Neuronal stem cell (in vitro differentiated cells): Measurements from ENCODE around the gene SLC24A2.

Experiments
- DNase-seq: peaks from one replicate; pipeline ENCODE4 v3.0.0-alpha.2; 2013; ENCODE audit warnings: low spot score
- H2AFZ ChIP-seq: one replicate; pipeline ENCODE4 v1.6.1; 2013; ENCODE audit warnings: mild to moderate bottlenecking, low read length, inconsistent platforms
- H2AK5ac ChIP-seq: 2 replicates; pipeline ENCODE4 v1.6.1; 2013; ENCODE audit warnings: low read depth, mild to moderate bottlenecking, inconsistent platforms, low read length, moderate library complexity, mixed read lengths
- H2BK120ac ChIP-seq: 2 replicates; pipeline ENCODE4 v1.6.1; 2013; ENCODE audit warnings: low read depth, mild to moderate bottlenecking, inconsistent platforms, low read length, moderate library complexity, mixed read lengths
- H2BK12ac ChIP-seq: one replicate; pipeline ENCODE4 v1.6.1; 2013; ENCODE audit warnings: low read length, inconsistent platforms
- H2BK15ac ChIP-seq: 2 replicates; pipeline ENCODE4 v1.6.1; 2013; ENCODE audit warnings: mild to moderate bottlenecking, low read length, inconsistent platforms, mixed read lengths
- H2BK5ac ChIP-seq: one replicate; pipeline ENCODE4 v1.6.1; 2013; ENCODE audit warnings: inconsistent platforms, mild to moderate bottlenecking, low read length, moderate library complexity
- H3K14ac ChIP-seq: one replicate; pipeline ENCODE4 v1.6.1; 2013; ENCODE audit warnings: low read length, inconsistent platforms
- H3K18ac ChIP-seq: 2 replicates; pipeline ENCODE4 v1.6.1; 2013; ENCODE audit warnings: low read length, inconsistent platforms
- H3K23ac ChIP-seq: 2 replicates; pipeline ENCODE4 v1.6.1; 2013; ENCODE audit warnings: low read depth, mild to moderate bottlenecking, mixed read lengths, low read length, inconsistent platforms; ENCODE audit not compliant: poor library complexity
- H3K27ac ChIP-seq: replicated peaks from 3 replicates; pipeline ENCODE4 v1.5.1; 2013; ENCODE audit warnings: low read length, inconsistent platforms
- H3K27me3 ChIP-seq, 3 experiments: 2 replicates each; pipeline ENCODE4 v1.6.1; 2013; ENCODE audit warnings: low read length in 3 of 3, mild to moderate bottlenecking in 2 of 3, inconsistent platforms in 1 of 3, low read depth in 1 of 3, mixed read lengths in 1 of 3, moderate library complexity in 1 of 3; ENCODE audit not compliant: control insufficient read depth in 3 of 3, insufficient read depth in 3 of 3
- H3K36me3 ChIP-seq, 2 donors: replicated peaks in 1 of 2; 2 replicates each; pipeline ENCODE4 v1.6.1; 2013; ENCODE audit warnings: low read length in 2 of 2; ENCODE audit not compliant: control insufficient read depth in 2 of 2, insufficient read depth in 2 of 2
- H3K4ac ChIP-seq: 2 replicates; pipeline ENCODE4 v1.6.1; 2013; ENCODE audit warnings: inconsistent platforms, mild to moderate bottlenecking, low read length, moderate library complexity
- H3K4me1 ChIP-seq, 2 donors: 1 replicate in 1 of 2; 2 replicates in 1 of 2; pipeline ENCODE4 v1.6.1; 2013; ENCODE audit warnings: low read length in 2 of 2, low read depth in 1 of 2; ENCODE audit not compliant: control insufficient read depth in 2 of 2, insufficient read depth in 1 of 2
- H3K4me2 ChIP-seq: one replicate; pipeline ENCODE4 v1.6.1; 2013; ENCODE audit warnings: mild to moderate bottlenecking, low read length, inconsistent platforms; ENCODE audit not compliant: insufficient read depth, poor library complexity, severe bottlenecking
- H3K4me3 ChIP-seq, 2 donors: 2 replicates each; pipeline ENCODE4 v1.5.1; 2013; ENCODE audit warnings: low read length in 2 of 2, mild to moderate bottlenecking in 2 of 2, inconsistent platforms in 1 of 2, moderate library complexity in 1 of 2
- H3K79me1 ChIP-seq: one replicate; pipeline ENCODE4 v1.6.1; 2013; ENCODE audit warnings: low read depth, mild to moderate bottlenecking, inconsistent platforms, low read length, moderate library complexity
- H3K9ac ChIP-seq: one replicate; pipeline ENCODE4 v1.6.1; 2013; ENCODE audit warnings: mild to moderate bottlenecking, low read depth, low read length, inconsistent platforms; ENCODE audit not compliant: poor library complexity
- H3K9me3 ChIP-seq, 2 donors: replicated peaks in 1 of 2; 2 replicates each; pipeline versions ENCODE3 to v1.6.1; 2013; ENCODE audit warnings: low read length in 2 of 2, mild to moderate bottlenecking in 2 of 2, inconsistent platforms in 1 of 2, low read depth in 1 of 2, mixed read lengths in 1 of 2, moderate library complexity in 1 of 2; ENCODE audit not compliant: control insufficient read depth in 2 of 2, insufficient read depth in 1 of 2
- H4K8ac ChIP-seq: one replicate; pipeline ENCODE4 v1.6.1; 2013; ENCODE audit warnings: low read depth, mild to moderate bottlenecking, inconsistent platforms, low read length, moderate library complexity
- H4K91ac ChIP-seq: one replicate; pipeline ENCODE4 v1.6.1; 2013; ENCODE audit warnings: low read length, low read depth, mild to moderate bottlenecking, inconsistent platforms; ENCODE audit not compliant: poor library complexity
- WGBS, 2 donors: extraction: QIAGEN DNeasy Blood & Tissue Kit; methylation state at CpG; one replicate each; pipeline ENCODE4 v1.1.7; 2013; ENCODE audit warnings: missing lambda C conversion rate in 2 of 2, mixed read lengths in 1 of 2; ENCODE audit not compliant: insufficient read length in 2 of 2, insufficient replicate concordance in 1 of 2; ENCODE audit errors: extremely low coverage in 2 of 2; 5-methylcytosine and 5-hydroxymethylcytosine counted together

Gene SLC24A2

GRCh38 chr9:19782005-19782404 lies 6.8 kb downstream of the SLC24A2 start:
- H3K4me2 ChIP-seq, result no peak overlapping the region
- no peak overlapping the region for H2AK5ac ChIP-seq
- H3K23ac ChIP-seq, result no peak overlapping the region
- no peak overlapping the region for H3K4ac ChIP-seq
- no peak overlapping the region for H3K14ac ChIP-seq
- H4K91ac ChIP-seq, result no peak overlapping the region
- no peak overlapping the region for H3K4me3 ChIP-seq
- no peak overlapping the region for H2BK15ac ChIP-seq
- no peak overlapping the region for H3K9ac ChIP-seq
- H3K27me3 ChIP-seq, result peaks cover 0 to 10% (median 0%) of the 10 kb centered on the region in 3 experiments
- H3K9me3 ChIP-seq, result no peaks in the 10 kb centered on the region
- H3K27ac ChIP-seq, result no peak overlapping the region
- no peak overlapping the region for H2BK12ac ChIP-seq
- no peak for DNase-seq
- no peaks in the 10 kb centered on the region for H3K36me3 ChIP-seq
- H3K4me1 ChIP-seq, result no peaks in the 10 kb centered on the region
- H2AFZ ChIP-seq, result no peak overlapping the region
- H3K79me1 ChIP-seq, result no peaks in the 10 kb centered on the region
- WGBS, 2 donors, result no CpG with 5 or more reads among the region's 3 CpGs
- H3K18ac ChIP-seq, result no peak overlapping the region
- H2BK5ac ChIP-seq, result no peak overlapping the region
- no peak overlapping the region for H2BK120ac ChIP-seq
- H4K8ac ChIP-seq, result no peak overlapping the region

DNA sequence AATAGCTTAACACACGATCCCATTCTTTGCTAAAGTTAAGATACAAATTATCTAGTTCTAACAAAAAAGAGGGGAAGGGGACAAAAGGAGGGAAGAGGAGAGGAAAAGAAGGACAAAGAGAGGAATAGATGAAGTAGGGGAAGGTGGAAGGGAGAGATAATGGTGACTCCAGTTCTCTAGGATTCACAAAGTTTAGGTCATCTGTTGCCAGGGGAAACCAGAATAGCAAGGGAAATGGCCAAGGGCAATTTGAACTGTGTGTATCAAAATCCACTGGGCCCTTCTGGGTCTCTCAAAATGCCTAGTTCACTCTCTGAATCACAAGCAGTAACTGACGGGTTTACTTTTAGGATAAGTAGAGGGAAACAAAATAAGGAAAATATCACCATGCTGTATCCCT lies 7.6 kb downstream of the SLC24A2 start:
- no peak overlapping the region for H3K4me2 ChIP-seq
- H3K9ac ChIP-seq, result no peak overlapping the region
- H2BK5ac ChIP-seq, result no peak overlapping the region
- no peak overlapping the region for H3K27ac ChIP-seq
- H2AK5ac ChIP-seq, result no peak overlapping the region
- no peak overlapping the region for H3K18ac ChIP-seq
- H3K4me3 ChIP-seq, result no peak overlapping the region
- no peak overlapping the region for H4K91ac ChIP-seq
- H2BK15ac ChIP-seq, result no peak overlapping the region
- H3K14ac ChIP-seq, result no peak overlapping the region
- no peak overlapping the region for H2BK12ac ChIP-seq
- H4K8ac ChIP-seq, result no peak overlapping the region
- H3K4me1 ChIP-seq, result no peaks in the 10 kb centered on the region
- peaks cover 0 to 2% (median 0%) of the 10 kb centered on the region in 3 experiments for H3K27me3 ChIP-seq
- H2AFZ ChIP-seq, result no peak overlapping the region
- no peaks in the 10 kb centered on the region for H3K9me3 ChIP-seq
- no peak overlapping the region for H3K23ac ChIP-seq
- H2BK120ac ChIP-seq, result no peak overlapping the region
- no peak for DNase-seq
- no peaks in the 10 kb centered on the region for H3K36me3 ChIP-seq
- WGBS, 2 donors, result no CpG with 5 or more reads among the region's 2 CpGs
- H3K79me1 ChIP-seq, result no peaks in the 10 kb centered on the region
- H3K4ac ChIP-seq, result no peak overlapping the region

GRCh38 chr9:19771446-19771845 lies 17.4 kb downstream of the SLC24A2 start:
- no CpG with 5 or more reads among the region's 4 CpGs for WGBS, 2 donors

GRCh38 chr9:19770973-19771372 lies 17.9 kb downstream of the SLC24A2 start:
- Histone ChIP-seq H3K27ac (no peak overlapping the region), H4K91ac (no peak overlapping the region), H3K9me3 (no peaks in the 10 kb centered on the region), H3K36me3 (no peaks in the 10 kb centered on the region), H2BK15ac (no peak overlapping the region), H4K8ac (no peak overlapping the region), H3K79me1 (peaks cover 2% of the 10 kb centered on the region), H3K4ac (no peak overlapping the region), H3K4me3 (no peak overlapping the region), H3K14ac (no peak overlapping the region), H3K4me2 (no peak overlapping the region), H3K9ac (no peak overlapping the region), H3K4me1 (no peaks in the 10 kb centered on the region), H2BK12ac (no peak overlapping the region), H3K18ac (no peak overlapping the region), H2BK120ac (no peak overlapping the region), H2AFZ (no peak overlapping the region), H3K27me3 (no peaks in the 10 kb centered on the region), H2AK5ac (no peak overlapping the region), H2BK5ac (no peak overlapping the region), H3K23ac (no peak overlapping the region)
- WGBS, 2 donors, result no CpG with 5 or more reads among the region's 5 CpGs
- DNase-seq, result no peak

More at GRCh38 chr9:19771446-19771845, 17.4 kb downstream of the SLC24A2 start:
- no peak overlapping the region for H3K4ac ChIP-seq
- no peak overlapping the region for H4K91ac ChIP-seq
- H2BK120ac ChIP-seq, result no peak overlapping the region
- H3K79me1 ChIP-seq, result peaks cover 2% of the 10 kb centered on the region
- H3K27ac ChIP-seq, result no peak overlapping the region
- H2AK5ac ChIP-seq, result no peak overlapping the region
- H3K9me3 ChIP-seq, result no peaks in the 10 kb centered on the region
- no peaks in the 10 kb centered on the region for H3K36me3 ChIP-seq
- no peak overlapping the region for H2AFZ ChIP-seq
- H4K8ac ChIP-seq, result no peak overlapping the region
- no peak overlapping the region for H3K9ac ChIP-seq
- H3K4me3 ChIP-seq, result no peak overlapping the region
- H3K14ac ChIP-seq, result no peak overlapping the region
- H3K4me1 ChIP-seq, result no peaks in the 10 kb centered on the region
- no peak overlapping the region for H3K23ac ChIP-seq
- H3K18ac ChIP-seq, result no peak overlapping the region
- H2BK15ac ChIP-seq, result no peak overlapping the region
- no peak for DNase-seq
- H2BK12ac ChIP-seq, result no peak overlapping the region
- H3K27me3 ChIP-seq, result no peaks in the 10 kb centered on the region
- H3K4me2 ChIP-seq, result no peak overlapping the region
- no peak overlapping the region for H2BK5ac ChIP-seq
